Frontal cortex (tissue), 4 donors: Measurements from ENCODE around the gene PLA2G5. TPM values are rescaled to one million over a fixed set of nuclear protein-coding genes. Genes with fewer than 3 reads are reported as not detected.
"Not testable (repeated sequence)": the region's sequence is repeated elsewhere in the genome, so short reads cannot be mapped to it uniquely, and the experiment has no call there.

ENCODE experiments used
- DNase-seq, 2 donors: peaks; one replicate each; pipeline ENCODE4 v3.0.0; 2012; ENCODE audit warnings: low spot score in 2 of 2
- FAIRE-seq: peaks from 2 replicates; lab custom pipeline; 2012; peaks lifted over from hg19 to GRCh38; lab: Jason Lieb, UNC
- total RNA-seq: library from RNA; depleted of rRNA; stranded (reverse); fragments of >200 nt; gene quantifications from one replicate; pipeline ENCODE4 v1.2.3, GENCODE V29; 2014
- donor health status: control.
- donor health status: control.
- donor health status: control.

Gene PLA2G5
- 0.41 TPM for total RNA-seq

- FAIRE-seq (no peak), DNase-seq (no peak)
These were observed at the start of gene PLA2G5 for GRCh38 chr1:20069874-20070273. PLA2G5 (plus strand) TSS chr1:20070194; CDS start chr1:20084831, 14,637 bp downstream.

- DNase-seq (no peak), FAIRE-seq (no peak)
These were observed 41.9 kb upstream of the PLA2G5 start for GRCh38 chr1:20028125-20028524.

GRCh38 chr1:20028726-20029125 lies 41.3 kb upstream of the PLA2G5 start:
- DNase-seq = no peak
- no peak for FAIRE-seq

- FAIRE-seq = no peak
- DNase-seq = no peak
These were observed 40.6 kb upstream of the PLA2G5 start for GRCh38 chr1:20029178-20029912.

- FAIRE-seq = not testable (repeated sequence)
These were observed 39.4 kb upstream of the PLA2G5 start for GRCh38 chr1:20030436-20031151.

GRCh38 chr1:20031161-20031560 lies 38.8 kb upstream of the PLA2G5 start:
- DNase-seq (no peak), FAIRE-seq (no peak)

More at GRCh38 chr1:20030436-20031151, 39.4 kb upstream of the PLA2G5 start:
- DNase-seq = not testable (repeated sequence)

GRCh38 chr1:20031836-20032235 lies 38.2 kb upstream of the PLA2G5 start:
- no peak for FAIRE-seq
- DNase-seq = no peak

GRCh38 chr1:20032425-20032824 lies 37.6 kb upstream of the PLA2G5 start:
- FAIRE-seq (no peak), DNase-seq (no peak)

- FAIRE-seq = no peak
These were observed 36.6 kb upstream of the PLA2G5 start for GRCh38 chr1:20033420-20033819.

GRCh38 chr1:20035114-20035513 lies 34.9 kb upstream of the PLA2G5 start:
- no peak for FAIRE-seq
- DNase-seq = no peak

More at GRCh38 chr1:20033420-20033819, 36.6 kb upstream of the PLA2G5 start:
- DNase-seq = no peak

- no peak for FAIRE-seq
- DNase-seq = no peak
These were observed 32.1 kb upstream of the PLA2G5 start for GRCh38 chr1:20037877-20038276.

GRCh38 chr1:20047096-20047495 lies 22.9 kb upstream of the PLA2G5 start:
- FAIRE-seq = no peak
- DNase-seq = no peak

GRCh38 chr1:20048563-20048962 lies 21.4 kb upstream of the PLA2G5 start:
- FAIRE-seq = peak; percentile 72
- no peak for DNase-seq

- DNase-seq, FAIRE-seq: not testable (repeated sequence)
These were observed 20.8 kb upstream of the PLA2G5 start for GRCh38 chr1:20049056-20049798.

GRCh38 chr1:20051218-20051829 lies 18.7 kb upstream of the PLA2G5 start:
- FAIRE-seq = no peak
- no peak for DNase-seq

GRCh38 chr1:20052386-20052785 lies 17.6 kb upstream of the PLA2G5 start:
- DNase-seq = no peak
- FAIRE-seq = no peak

- DNase-seq (no peak), FAIRE-seq (no peak)
These were observed 12.0 kb upstream of the PLA2G5 start for GRCh38 chr1:20057886-20058420.

GRCh38 chr1:20058531-20058930 lies 11.5 kb upstream of the PLA2G5 start:
- FAIRE-seq = no peak
- DNase-seq = no peak

- no peak for DNase-seq
- FAIRE-seq = no peak
These were observed 10.1 kb upstream of the PLA2G5 start for GRCh38 chr1:20059847-20060246.

- FAIRE-seq, DNase-seq: not testable (repeated sequence)
These were observed 9.2 kb upstream of the PLA2G5 start for GRCh38 chr1:20060791-20061190.
